ENCODE measurements around the gene VPS26C. TPM values are rescaled to one million over a fixed set of nuclear protein-coding genes. Genes with fewer than 3 reads are reported as not detected.
"Not testable (repeated sequence)": the region's sequence is repeated elsewhere in the genome, so short reads cannot be mapped to it uniquely, and the experiment has no call there.

VPS26C gene
- total RNA-seq, 6 experiments from 2014 or later = 40.8 to 50.0 (median 44.3) TPM

DNA sequence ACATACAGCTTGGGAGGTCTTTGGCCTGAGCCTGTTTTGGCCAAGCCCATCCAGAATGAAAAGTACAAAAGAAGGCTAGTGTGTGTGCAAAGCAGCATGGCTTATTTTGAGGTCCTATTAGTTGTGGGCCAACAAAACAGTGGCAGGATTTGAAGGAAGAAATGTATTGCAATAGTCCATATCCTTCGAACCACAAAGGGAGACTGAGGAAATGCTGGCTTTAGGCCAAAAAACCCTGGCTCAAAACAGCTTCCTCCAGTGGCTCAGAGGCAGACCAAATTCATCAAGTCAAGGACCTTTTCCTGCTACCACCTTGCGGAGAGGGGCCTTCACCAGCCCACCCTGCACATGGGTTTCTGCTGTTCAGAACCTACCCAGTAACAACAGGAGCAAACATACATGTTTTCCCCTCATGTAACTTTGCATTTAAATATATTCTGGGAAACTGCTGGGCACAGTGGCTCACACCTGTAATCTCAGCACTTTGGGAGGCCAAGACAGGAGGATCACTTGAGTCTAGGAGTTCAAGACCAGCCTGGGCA lies 43.3 kb downstream of the VPS26C start:
- H3K9me3 Mint-ChIP-seq = peaks cover 6% of the 10 kb centered on the region
- no peak for DNase-seq
- no peak overlapping the region for H3K4me3 Mint-ChIP-seq
- TF ChIP-seq, protein P1, sequence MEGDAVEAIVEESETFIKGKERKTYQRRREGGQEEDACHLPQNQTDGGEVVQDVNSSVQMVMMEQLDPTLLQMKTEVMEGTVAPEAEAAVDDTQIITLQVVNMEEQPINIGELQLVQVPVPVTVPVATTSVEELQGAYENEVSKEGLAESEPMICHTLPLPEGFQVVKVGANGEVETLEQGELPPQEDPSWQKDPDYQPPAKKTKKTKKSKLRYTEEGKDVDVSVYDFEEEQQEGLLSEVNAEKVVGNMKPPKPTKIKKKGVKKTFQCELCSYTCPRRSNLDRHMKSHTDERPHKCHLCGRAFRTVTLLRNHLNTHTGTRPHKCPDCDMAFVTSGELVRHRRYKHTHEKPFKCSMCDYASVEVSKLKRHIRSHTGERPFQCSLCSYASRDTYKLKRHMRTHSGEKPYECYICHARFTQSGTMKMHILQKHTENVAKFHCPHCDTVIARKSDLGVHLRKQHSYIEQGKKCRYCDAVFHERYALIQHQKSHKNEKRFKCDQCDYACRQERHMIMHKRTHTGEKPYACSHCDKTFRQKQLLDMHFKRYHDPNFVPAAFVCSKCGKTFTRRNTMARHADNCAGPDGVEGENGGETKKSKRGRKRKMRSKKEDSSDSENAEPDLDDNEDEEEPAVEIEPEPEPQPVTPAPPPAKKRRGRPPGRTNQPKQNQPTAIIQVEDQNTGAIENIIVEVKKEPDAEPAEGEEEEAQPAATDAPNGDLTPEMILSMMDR (IDR thresholded peaks at IDR 0.05) = no peak
- H3K27ac Mint-ChIP-seq = no peak overlapping the region
- peaks cover 59% of the 10 kb centered on the region for H3K36me3 Mint-ChIP-seq (ENCODE audit: low read depth)
- H3K4me1 Mint-ChIP-seq (ENCODE audit: low read depth) = peaks cover 17% of the 10 kb centered on the region
- H3K27me3 Mint-ChIP-seq (ENCODE audit: insufficient read depth) = no peaks in the 10 kb centered on the region; the same call in 1 of the 2 replicates

DNA sequence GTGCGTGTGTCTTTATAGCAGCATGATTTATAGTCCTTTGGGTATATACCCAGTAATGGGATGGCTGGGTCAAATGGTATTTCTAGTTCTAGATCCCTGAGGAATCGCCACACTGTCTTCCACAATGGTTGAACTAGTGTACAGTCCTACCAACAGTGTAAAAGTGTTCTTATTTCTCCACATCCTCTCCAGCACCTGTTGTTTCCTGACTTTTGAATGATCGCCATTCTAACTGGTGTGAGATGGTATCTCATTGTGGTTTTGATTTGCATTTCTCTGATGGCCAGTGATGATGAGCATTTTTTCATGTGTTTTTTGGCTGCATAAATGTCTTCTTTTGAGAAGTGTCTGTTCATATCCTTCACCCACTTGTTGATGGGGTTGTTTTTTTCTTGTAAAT lies 44.9 kb downstream of the VPS26C start:
- not testable (repeated sequence) for H3K9me3 Mint-ChIP-seq; H3K27me3 Mint-ChIP-seq (ENCODE audit: insufficient read depth); DNase-seq; H3K27ac Mint-ChIP-seq; H3K4me3 Mint-ChIP-seq
- Mint-ChIP-seq H3K4me1 (ENCODE audit: low read depth) (peaks cover 17% of the 10 kb centered on the region), H3K36me3 (ENCODE audit: low read depth) (peaks cover 50% of the 10 kb centered on the region)

DNA sequence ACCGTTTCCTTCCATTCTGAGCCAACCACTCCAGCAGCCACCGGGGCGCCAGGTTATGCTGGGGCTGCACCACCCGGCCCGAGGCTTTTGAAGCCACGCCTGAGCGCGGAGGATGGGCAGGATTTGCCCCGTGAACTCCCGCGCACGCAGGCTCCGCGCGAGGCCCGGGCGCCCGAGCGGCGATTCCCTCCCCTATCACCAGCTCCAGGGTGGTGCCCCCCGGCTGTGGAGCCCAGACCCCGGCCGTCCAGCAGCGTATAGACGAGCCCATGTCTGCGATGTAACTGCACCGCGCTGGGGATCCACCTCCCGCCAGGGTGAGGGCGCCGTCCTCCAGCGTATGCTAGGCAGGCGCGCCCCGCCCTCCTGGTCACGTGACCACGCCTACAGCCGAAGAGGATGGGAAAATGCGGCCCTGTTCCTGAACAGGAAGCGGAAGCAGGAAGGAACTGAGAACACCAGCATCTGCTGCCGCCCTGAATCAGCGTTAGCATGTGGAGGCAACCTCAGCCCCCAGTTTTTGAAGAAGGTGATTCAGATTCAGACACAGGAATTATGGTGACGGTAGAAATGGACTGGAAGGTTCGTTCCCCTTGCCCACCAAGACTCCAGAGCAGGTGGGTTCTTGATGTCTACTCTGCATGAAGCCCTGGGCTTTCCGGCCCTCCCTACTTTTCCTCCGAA lies 46.0 kb downstream of the VPS26C start:
- H3K27ac Mint-ChIP-seq = peak overlapping the region; percentile 83
- H3K27me3 Mint-ChIP-seq (ENCODE audit: insufficient read depth) = no peaks in the 10 kb centered on the region; the same call in 1 of the 2 replicates
- peaks cover 45% of the 10 kb centered on the region for H3K36me3 Mint-ChIP-seq (ENCODE audit: low read depth)
- peak; percentile 79 for DNase-seq
- H3K4me3 Mint-ChIP-seq = peak overlapping the region; percentile 88
- TF ChIP-seq, protein P1 (IDR thresholded peaks at IDR 0.05) = no peak; the same call in 1 of the 2 replicates
- H3K9me3 Mint-ChIP-seq = peaks cover 6% of the 10 kb centered on the region
- peaks cover 17% of the 10 kb centered on the region for H3K4me1 Mint-ChIP-seq (ENCODE audit: low read depth)

DNA sequence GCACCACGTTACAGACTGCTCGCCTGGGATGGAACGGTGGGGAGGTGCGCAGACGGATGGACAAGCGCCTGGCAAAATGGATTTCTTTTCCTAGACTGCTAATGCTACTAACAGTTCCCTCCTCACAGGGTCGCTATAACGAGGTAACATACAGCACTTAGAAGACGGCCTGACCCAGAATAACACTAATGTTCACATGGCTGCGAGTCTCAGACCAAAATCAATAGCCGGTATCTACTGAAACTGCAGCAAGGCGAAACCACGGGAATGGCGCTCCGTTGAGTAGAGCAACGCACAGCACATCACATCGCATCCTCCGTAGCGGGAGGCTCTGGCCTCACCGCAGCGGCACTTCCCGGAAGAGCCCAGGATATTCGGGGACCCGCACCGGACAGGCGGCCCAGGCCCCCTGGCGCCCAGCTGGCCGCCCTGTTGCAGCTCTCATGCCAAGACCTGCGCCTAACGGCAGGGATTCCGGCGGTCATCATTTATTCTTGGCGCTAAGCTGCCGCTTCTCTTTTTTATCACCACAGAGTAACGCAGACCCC lies 46.6 kb downstream of the VPS26C start:
- Mint-ChIP-seq H3K27ac (peak overlapping the region; percentile 83), H3K4me3 (peak overlapping the region; percentile 88), H3K27me3 (ENCODE audit: insufficient read depth) (no peaks in the 10 kb centered on the region; the same call in 1 of the 2 replicates), H3K36me3 (ENCODE audit: low read depth) (peaks cover 40% of the 10 kb centered on the region), H3K9me3 (peaks cover 6% of the 10 kb centered on the region), H3K4me1 (ENCODE audit: low read depth) (peaks cover 17% of the 10 kb centered on the region)
- TF ChIP-seq, protein P1 (IDR thresholded peaks at IDR 0.05) = peak; percentile 47
- DNase-seq = peak; percentile 27

DNA sequence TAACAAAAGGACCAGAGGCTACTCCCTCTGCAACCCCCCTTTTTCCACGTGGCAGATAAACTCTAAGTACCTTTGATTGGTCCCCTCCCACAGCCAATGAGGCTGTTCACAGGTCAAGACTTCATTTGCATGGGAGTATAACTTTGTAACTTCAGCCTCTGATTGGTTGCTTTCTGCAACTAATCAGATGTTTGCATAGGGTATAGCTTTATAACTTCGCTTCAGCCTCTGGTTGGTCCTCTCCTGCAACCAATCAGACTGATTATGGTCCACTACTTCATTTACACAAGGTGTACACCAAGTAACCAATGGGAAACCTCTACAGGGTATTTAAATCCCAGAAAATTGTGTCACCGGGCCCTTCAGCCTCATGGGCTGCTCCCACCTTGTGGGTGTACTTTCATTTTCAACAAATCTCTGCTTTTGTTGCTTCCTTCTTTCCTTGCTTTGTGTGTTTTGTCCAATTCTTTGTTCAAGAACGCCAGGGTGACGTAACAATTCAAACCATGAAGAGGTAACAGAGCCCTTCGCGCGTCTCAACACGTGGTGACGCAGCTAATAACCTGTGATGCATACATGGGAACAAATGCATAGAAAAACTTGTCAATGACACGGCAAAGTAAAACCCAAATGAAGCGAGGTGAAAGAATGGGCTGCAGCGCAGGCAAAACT lies 47.2 kb downstream of the VPS26C start:
- TF ChIP-seq, protein P1 (IDR thresholded peaks at IDR 0.05) = no peak
- H3K9me3 Mint-ChIP-seq = peaks cover 6% of the 10 kb centered on the region
- 0 out of 2 replicates have a peak overlapping the region, but pooled peaks have one; percentile 83 for H3K27ac Mint-ChIP-seq
- peaks cover 34% of the 10 kb centered on the region for H3K36me3 Mint-ChIP-seq (ENCODE audit: low read depth)
- DNase-seq = no peak
- peak overlapping the region; percentile 88 for H3K4me3 Mint-ChIP-seq
- H3K27me3 Mint-ChIP-seq (ENCODE audit: insufficient read depth) = no peaks in the 10 kb centered on the region; the same call in 1 of the 2 replicates
- H3K4me1 Mint-ChIP-seq (ENCODE audit: low read depth) = peaks cover 17% of the 10 kb centered on the region

Data from HFFc6 (cell line).